Muscle layer of duodenum (tissue), 2 donors: ENCODE measurements around the gene ADGRL3.
"Not testable (repeated sequence)": the region's sequence is repeated elsewhere in the genome, so short reads cannot be mapped to it uniquely, and the experiment has no call there.

Source experiments
- H3K27ac ChIP-seq: one replicate; pipeline ENCODE4 v1.7.0; 2013; ENCODE audit warnings: mild to moderate bottlenecking, low read length
- H3K27me3 ChIP-seq: one replicate; pipeline ENCODE4 v1.7.0; 2013; ENCODE audit warnings: low read depth, mild to moderate bottlenecking, control low read depth, low read length
- H3K36me3 ChIP-seq, 2 donors: one replicate each; pipeline ENCODE4 v1.7.0; 2013; ENCODE audit warnings: low read length in 2 of 2, control low read depth in 1 of 2, mild to moderate bottlenecking in 1 of 2; ENCODE audit not compliant: insufficient read depth in 2 of 2, control insufficient read depth in 1 of 2
- H3K4me1 ChIP-seq, 2 donors: one replicate each; pipeline ENCODE4 v1.7.0; 2013; ENCODE audit warnings: low read length in 2 of 2, mild to moderate bottlenecking in 2 of 2, control low read depth in 1 of 2, moderate library complexity in 1 of 2; ENCODE audit not compliant: insufficient read depth in 2 of 2, control insufficient read depth in 1 of 2
- H3K4me3 ChIP-seq, 2 donors: one replicate each; pipeline ENCODE4 v1.7.0; 2013; ENCODE audit warnings: low read length in 2 of 2, low read depth in 1 of 2, mild to moderate bottlenecking in 1 of 2
- H3K9me3 ChIP-seq, 2 donors: one replicate each; pipeline ENCODE4 v1.7.0; 2013; ENCODE audit warnings: low read length in 2 of 2, control low read depth in 1 of 2, mild to moderate bottlenecking in 1 of 2; ENCODE audit not compliant: control insufficient read depth in 1 of 2
- donor health status: healthy.

Gene ADGRL3

DNA sequence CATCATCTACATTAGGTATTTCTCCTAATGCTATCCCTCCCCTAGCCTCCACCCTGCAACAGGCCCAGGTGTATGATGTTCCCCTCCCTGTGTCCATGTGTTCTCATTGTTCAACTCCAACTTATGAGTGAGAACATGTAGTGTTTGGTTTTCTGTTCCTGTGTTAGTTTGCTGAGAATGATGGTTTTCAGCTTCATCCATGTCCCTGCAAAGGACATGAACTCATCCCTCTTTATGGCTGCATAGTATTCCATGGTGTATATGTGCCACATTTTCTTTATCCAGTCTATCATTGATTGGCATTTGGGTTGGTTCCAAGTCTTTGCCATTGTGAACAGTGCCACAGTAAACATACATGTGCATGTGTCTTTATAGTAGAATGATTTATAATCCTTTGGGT, 7.0 kb downstream of the ADGRL3 start:
- H3K9me3 ChIP-seq, H3K36me3 ChIP-seq, H3K27ac ChIP-seq, H3K27me3 ChIP-seq, H3K4me3 ChIP-seq: not testable (repeated sequence)
- peaks cover 0 to 10% of the 10 kb centered on the region in 2 donors for H3K4me1 ChIP-seq

DNA sequence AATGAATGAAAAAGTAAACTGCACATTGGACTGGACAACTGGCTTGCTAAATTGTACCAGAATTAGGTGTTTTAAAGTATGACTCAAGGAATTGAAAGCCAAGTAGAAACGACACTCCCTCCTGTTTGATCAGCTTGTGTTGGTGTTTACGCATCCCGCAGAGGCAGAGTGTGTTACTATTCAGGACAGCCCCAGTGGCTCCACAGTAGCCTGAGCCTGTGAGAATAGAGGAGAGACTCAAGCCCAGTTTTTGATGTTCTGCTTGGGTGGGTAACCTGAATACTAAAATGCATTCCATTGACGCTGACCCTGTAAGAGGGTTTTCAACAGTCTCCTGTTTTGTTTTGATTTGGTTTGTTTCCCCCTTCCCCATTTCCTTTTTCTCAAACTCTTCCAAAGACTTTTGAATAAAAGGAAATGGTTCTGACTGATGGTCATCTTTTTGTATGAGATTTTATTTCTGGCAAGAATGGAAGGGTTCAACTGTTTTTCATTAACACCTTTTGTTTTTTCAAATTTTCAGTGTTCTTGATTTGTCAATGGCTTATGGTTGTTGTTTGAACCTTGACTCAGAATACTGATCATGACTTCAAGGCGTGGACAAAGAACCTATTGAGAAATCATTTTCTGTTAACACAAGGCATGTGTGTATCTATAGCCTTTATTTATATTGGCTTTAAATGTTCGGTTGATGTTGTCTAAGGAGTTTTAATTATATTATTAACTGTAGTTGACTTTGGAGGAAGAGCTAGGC, 10.2 kb downstream of the ADGRL3 start:
- H3K27me3 ChIP-seq: no peaks in the 10 kb centered on the region
- H3K36me3 ChIP-seq: no peaks in the 10 kb centered on the region
- H3K4me1 ChIP-seq: no peaks in the 10 kb centered on the region
- H3K27ac ChIP-seq: no peak overlapping the region
- H3K4me3 ChIP-seq: no peak overlapping the region
- H3K9me3 ChIP-seq: no peaks in the 10 kb centered on the region

DNA sequence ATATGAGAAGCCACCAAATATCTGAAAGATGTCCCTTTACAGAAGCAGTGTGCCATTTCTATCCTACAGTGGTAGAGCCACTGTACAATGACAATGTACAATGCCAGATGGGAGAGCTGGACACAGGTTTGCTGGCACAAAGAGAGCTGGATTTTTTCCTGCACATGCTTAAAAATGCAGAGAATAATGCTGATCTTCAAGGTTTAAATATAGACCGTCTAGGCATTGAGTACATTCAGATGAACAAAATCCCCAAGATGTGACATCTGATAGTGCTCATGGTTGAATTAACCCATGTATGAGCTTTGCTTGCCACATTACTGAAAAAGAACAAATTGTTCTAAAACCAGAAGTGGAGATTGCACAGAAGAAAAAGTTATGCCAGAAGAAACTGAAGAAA, 11.7 kb downstream of the ADGRL3 start:
- Histone ChIP-seq H3K4me1 (no peaks in the 10 kb centered on the region), H3K4me3 (no peak overlapping the region), H3K9me3 (no peaks in the 10 kb centered on the region), H3K36me3 (no peaks in the 10 kb centered on the region), H3K27me3 (no peaks in the 10 kb centered on the region), H3K27ac (no peak overlapping the region)

DNA sequence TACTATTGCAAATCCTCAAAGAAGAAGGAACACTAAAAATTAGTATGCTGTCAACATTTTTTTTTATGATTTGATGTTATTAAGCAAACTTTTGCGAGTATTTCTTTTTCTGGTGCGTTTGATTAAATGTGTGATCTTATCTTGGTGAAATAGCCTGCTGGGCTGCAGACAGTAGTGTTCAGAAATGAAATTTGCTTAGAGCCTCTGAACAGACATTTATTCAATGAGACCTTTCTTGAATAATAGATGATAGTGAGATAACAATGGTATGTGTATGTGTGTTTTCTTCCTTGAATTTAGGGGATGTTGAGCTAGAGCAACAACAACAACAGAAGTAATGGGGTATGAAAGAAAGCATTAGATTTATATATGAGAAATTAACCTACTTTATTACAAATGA, 12.7 kb downstream of the ADGRL3 start:
- no peak overlapping the region for H3K27ac ChIP-seq
- H3K36me3 ChIP-seq: no peaks in the 10 kb centered on the region
- H3K9me3 ChIP-seq: no peaks in the 10 kb centered on the region
- no peaks in the 10 kb centered on the region for H3K4me1 ChIP-seq
- no peaks in the 10 kb centered on the region for H3K27me3 ChIP-seq
- no peak overlapping the region for H3K4me3 ChIP-seq

- H3K27ac ChIP-seq: no peak overlapping the region
- no peak overlapping the region for H3K4me3 ChIP-seq
- no peaks in the 10 kb centered on the region for H3K27me3 ChIP-seq
- no peaks in the 10 kb centered on the region for H3K36me3 ChIP-seq
- no peaks in the 10 kb centered on the region for H3K9me3 ChIP-seq
- H3K4me1 ChIP-seq: no peaks in the 10 kb centered on the region
Measured at GRCh38 chr4:61214680-61215079, 14.6 kb downstream of the ADGRL3 start.

DNA sequence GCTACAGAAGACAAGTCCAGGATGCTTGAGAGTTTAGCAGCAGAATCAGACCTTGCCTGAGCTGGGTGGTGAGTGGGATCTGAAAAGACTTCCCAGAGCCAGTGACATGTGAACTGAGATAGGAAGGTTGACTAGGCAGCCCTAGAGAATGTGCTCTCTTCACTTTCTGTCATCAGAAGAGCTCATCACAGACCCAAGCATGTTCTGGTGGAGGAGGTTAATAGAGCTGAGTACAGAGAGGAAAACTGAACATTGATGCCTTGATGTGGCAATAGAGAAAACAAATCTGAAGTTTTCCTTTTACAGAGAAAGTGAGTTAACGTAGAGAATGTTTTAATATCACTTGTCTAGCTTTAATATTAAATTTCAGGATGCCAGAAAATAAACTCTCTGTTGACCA, 17.1 kb downstream of the ADGRL3 start:
- Histone ChIP-seq H3K27me3 (no peaks in the 10 kb centered on the region), H3K36me3 (no peaks in the 10 kb centered on the region), H3K27ac (no peak overlapping the region)

DNA sequence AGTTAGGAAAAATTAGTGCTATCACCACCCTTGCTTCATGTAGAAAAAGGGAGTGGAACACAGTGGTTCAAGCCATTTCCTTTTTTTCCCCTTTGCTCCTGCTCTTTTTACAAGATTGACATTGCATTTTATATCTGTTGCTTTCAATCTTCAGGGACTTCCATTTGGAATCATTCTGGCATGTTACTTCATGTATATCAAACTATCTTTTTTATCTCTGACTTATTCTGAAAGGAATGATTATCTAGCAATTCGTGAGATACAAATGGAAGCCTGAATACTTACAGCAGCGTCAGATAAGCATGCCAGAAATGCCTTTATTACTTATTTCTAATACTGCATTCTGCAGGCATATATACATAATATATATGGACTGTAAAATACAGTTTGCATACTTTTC, 20.4 kb downstream of the ADGRL3 start:
- Histone ChIP-seq H3K4me3 (no peak overlapping the region), H3K36me3 (no peaks in the 10 kb centered on the region), H3K4me1 (no peaks in the 10 kb centered on the region), H3K9me3 (no peaks in the 10 kb centered on the region), H3K27me3 (no peaks in the 10 kb centered on the region), H3K27ac (no peak overlapping the region)

More for the DNA sequence above, 17.1 kb downstream of the ADGRL3 start:
- Histone ChIP-seq H3K4me1 (no peaks in the 10 kb centered on the region), H3K9me3 (no peaks in the 10 kb centered on the region), H3K4me3 (no peak overlapping the region)

DNA sequence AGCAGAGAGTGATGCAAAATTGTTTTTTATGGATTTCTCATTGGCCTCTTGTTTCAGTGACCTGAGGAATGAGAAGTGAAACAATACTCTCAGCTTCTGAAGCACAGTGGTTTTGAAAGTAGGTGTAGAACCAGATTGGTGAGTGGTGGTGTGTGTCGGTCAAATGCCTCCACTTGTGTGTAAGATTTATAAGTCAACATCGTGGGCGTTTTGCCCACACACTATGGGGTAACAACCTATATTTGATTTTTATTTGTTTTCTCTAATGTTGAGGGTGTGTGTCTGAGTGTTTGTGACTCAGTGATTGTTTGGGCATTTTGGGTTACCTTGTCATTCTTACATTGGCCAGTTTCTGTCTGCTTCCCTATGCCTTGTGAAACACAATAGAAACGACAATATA, 23.3 kb downstream of the ADGRL3 start:
- H3K27me3 ChIP-seq: no peaks in the 10 kb centered on the region
- H3K9me3 ChIP-seq: no peaks in the 10 kb centered on the region
- no peaks in the 10 kb centered on the region for H3K36me3 ChIP-seq
- no peak overlapping the region for H3K4me3 ChIP-seq
- no peaks in the 10 kb centered on the region for H3K4me1 ChIP-seq
- no peak overlapping the region for H3K27ac ChIP-seq

- no peak overlapping the region for H3K4me3 ChIP-seq
- H3K27me3 ChIP-seq: no peaks in the 10 kb centered on the region
- H3K36me3 ChIP-seq: no peaks in the 10 kb centered on the region
- no peak overlapping the region for H3K27ac ChIP-seq
- H3K9me3 ChIP-seq: no peaks in the 10 kb centered on the region
- H3K4me1 ChIP-seq: no peaks in the 10 kb centered on the region
Measured at GRCh38 chr4:61224573-61224972, 24.4 kb downstream of the ADGRL3 start.

DNA sequence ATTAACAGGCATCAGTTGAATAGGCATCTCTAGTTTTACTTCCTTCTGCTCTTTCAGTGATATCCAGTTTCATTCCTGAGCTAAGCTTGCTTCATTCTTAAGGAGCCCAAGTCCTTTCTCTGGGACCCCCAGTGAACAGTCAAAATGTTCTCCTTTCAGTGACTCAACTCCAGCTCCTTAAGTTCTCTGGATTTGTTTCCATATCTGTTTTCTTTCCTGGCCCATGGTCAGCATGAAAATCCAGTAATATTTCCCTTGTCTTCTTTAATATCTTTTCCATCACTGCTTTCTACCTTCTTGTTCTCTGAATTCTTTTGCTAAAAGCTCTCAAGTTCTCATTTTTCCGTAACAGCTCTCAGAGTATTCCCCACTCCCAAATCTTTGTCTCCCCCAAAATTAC, 25.5 kb downstream of the ADGRL3 start:
- Histone ChIP-seq H3K4me3 (no peak overlapping the region), H3K27ac (no peak overlapping the region), H3K27me3 (no peaks in the 10 kb centered on the region), H3K4me1 (no peaks in the 10 kb centered on the region), H3K36me3 (no peaks in the 10 kb centered on the region), H3K9me3 (no peaks in the 10 kb centered on the region)

- no peaks in the 10 kb centered on the region for H3K36me3 ChIP-seq
- no peak overlapping the region for H3K4me3 ChIP-seq
- no peaks in the 10 kb centered on the region for H3K9me3 ChIP-seq
- no peaks in the 10 kb centered on the region for H3K4me1 ChIP-seq
- no peaks in the 10 kb centered on the region for H3K27me3 ChIP-seq
- H3K27ac ChIP-seq: no peak overlapping the region
Measured at GRCh38 chr4:61231421-61231820, 31.3 kb downstream of the ADGRL3 start.

GRCh38 chr4:61239250-61239649, 39.1 kb downstream of the ADGRL3 start:
- no peak overlapping the region for H3K27ac ChIP-seq
- no peaks in the 10 kb centered on the region for H3K36me3 ChIP-seq
- no peaks in the 10 kb centered on the region for H3K27me3 ChIP-seq
- H3K9me3 ChIP-seq: no peaks in the 10 kb centered on the region
- H3K4me1 ChIP-seq: no peaks in the 10 kb centered on the region
- H3K4me3 ChIP-seq: no peak overlapping the region
